ENCODE results near the gene AKAP13.
A peak's percentile ranks its signal among the peaks of the same experiment; 100 is the strongest.

Gene AKAP13

DNA sequence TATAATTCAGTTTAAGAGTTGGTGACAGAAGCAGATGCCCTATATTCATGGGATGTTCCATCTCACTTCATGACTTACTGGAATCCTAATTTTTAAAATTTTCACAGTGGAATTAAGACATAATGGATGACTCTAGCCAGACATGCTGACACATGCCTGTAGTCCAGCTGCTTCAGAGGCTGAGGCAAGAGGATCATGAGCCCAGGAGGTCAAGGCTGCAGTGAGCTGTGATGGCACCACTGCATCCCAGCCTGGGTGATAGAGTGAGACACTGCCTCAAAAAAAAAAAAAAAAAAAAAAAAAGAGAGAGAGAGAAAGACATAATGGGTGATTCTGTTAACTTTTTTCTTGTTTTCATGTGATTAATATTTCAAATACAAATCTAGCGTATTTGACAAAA, 290.8 kb downstream of the AKAP13 start:
- H3K4me3 ChIP-seq (ENCODE audit: low read depth, low read length): no peak overlapping the region
- TF ChIP-seq, protein P1, sequence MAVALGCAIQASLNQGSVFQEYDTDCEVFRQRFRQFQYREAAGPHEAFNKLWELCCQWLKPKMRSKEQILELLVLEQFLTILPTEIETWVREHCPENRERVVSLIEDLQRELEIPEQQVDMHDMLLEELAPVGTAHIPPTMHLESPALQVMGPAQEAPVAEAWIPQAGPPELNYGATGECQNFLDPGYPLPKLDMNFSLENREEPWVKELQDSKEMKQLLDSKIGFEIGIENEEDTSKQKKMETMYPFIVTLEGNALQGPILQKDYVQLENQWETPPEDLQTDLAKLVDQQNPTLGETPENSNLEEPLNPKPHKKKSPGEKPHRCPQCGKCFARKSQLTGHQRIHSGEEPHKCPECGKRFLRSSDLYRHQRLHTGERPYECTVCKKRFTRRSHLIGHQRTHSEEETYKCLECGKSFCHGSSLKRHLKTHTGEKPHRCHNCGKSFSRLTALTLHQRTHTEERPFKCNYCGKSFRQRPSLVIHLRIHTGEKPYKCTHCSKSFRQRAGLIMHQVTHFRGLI (tag by site-specific recombination; IDR thresholded peaks at IDR 0.05): no peak
- TF ChIP-seq FEZF1 (tag by site-specific recombination; IDR thresholded peaks at IDR 0.05) (no peak), ZNF133 (tag by site-specific recombination; IDR thresholded peaks at IDR 0.05) (no peak), ZNF138 (tag by site-specific recombination; IDR thresholded peaks at IDR 0.05; ENCODE audit: borderline replicate concordance) (no peak)
- TF ChIP-seq, protein P2, sequence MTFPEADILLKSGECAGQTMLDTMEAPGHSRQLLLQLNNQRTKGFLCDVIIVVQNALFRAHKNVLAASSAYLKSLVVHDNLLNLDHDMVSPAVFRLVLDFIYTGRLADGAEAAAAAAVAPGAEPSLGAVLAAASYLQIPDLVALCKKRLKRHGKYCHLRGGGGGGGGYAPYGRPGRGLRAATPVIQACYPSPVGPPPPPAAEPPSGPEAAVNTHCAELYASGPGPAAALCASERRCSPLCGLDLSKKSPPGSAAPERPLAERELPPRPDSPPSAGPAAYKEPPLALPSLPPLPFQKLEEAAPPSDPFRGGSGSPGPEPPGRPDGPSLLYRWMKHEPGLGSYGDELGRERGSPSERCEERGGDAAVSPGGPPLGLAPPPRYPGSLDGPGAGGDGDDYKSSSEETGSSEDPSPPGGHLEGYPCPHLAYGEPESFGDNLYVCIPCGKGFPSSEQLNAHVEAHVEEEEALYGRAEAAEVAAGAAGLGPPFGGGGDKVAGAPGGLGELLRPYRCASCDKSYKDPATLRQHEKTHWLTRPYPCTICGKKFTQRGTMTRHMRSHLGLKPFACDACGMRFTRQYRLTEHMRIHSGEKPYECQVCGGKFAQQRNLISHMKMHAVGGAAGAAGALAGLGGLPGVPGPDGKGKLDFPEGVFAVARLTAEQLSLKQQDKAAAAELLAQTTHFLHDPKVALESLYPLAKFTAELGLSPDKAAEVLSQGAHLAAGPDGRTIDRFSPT (tag by site-specific recombination; IDR thresholded peaks at IDR 0.05): no peak
- peaks cover 3% of the 10 kb centered on the region; the same call in 1 of the 2 replicates for H3K4me1 ChIP-seq (ENCODE audit: control insufficient read depth, insufficient read depth, low read length)
- POLR2A ChIA-PET: no interaction called here
- no peak overlapping the region for H3K27ac ChIP-seq (ENCODE audit: extremely low read depth, low read depth, low read length)
- H3K36me3 ChIP-seq (ENCODE audit: control insufficient read depth in 2 of 2, insufficient read depth in 1 of 2, low read length in 2 of 2): peaks cover 3 to 23% of the 10 kb centered on the region in 2 experiments; a peak in 2 of 3 replicates
- CTCF ChIA-PET: interaction anchor here (0.9 kb wide), 1 partner anchor 375 kb away, joined by 4 read pairs; no protein-coding TSS in a partner anchor
- H3K9me3 ChIP-seq (ENCODE audit: control insufficient read depth, insufficient read depth, low read depth, low read length): no peaks in the 10 kb centered on the region

- TF ChIP-seq ZNF623 (tag by site-specific recombination; IDR thresholded peaks at IDR 0.05) (no peak), ZNF473 (tag by site-specific recombination; IDR thresholded peaks at IDR 0.05) (no peak), ZBTB21 (tag by site-specific recombination; IDR thresholded peaks at IDR 0.05) (no peak), ZFP37 (tag by site-specific recombination; IDR thresholded peaks at IDR 0.05) (no peak), ZNF510 (tag by site-specific recombination; IDR thresholded peaks at IDR 0.05; ENCODE audit: insufficient replicate concordance) (no peak)
- H3K27ac ChIP-seq (ENCODE audit: extremely low read depth, low read depth, low read length): no peak overlapping the region
- peaks cover 0 to 27% of the 10 kb centered on the region in 2 experiments; a peak in 2 of 3 replicates for H3K36me3 ChIP-seq (ENCODE audit: control insufficient read depth in 2 of 2, insufficient read depth in 1 of 2, low read length in 2 of 2)
- H3K4me1 ChIP-seq (ENCODE audit: control insufficient read depth, insufficient read depth, low read length): peaks cover 3% of the 10 kb centered on the region; the same call in 1 of the 2 replicates
- H3K9me3 ChIP-seq (ENCODE audit: control insufficient read depth, insufficient read depth, low read depth, low read length): no peaks in the 10 kb centered on the region
- CTCF ChIA-PET: no interaction called here
- no peak overlapping the region for H3K4me3 ChIP-seq (ENCODE audit: low read depth, low read length)
- POLR2A ChIA-PET: no interaction called here
Observed at GRCh38 chr15:85672332-85673084, 292.1 kb downstream of the AKAP13 start.

- H3K9me3 ChIP-seq (ENCODE audit: control insufficient read depth, insufficient read depth, low read depth, low read length): no peaks in the 10 kb centered on the region
- no peaks in the 10 kb centered on the region for H3K4me1 ChIP-seq (ENCODE audit: control insufficient read depth, insufficient read depth, low read length)
- H3K27ac ChIP-seq (ENCODE audit: extremely low read depth, low read depth, low read length): no peak overlapping the region
- ChIA-PET CTCF (no interaction called here), POLR2A (no interaction called here)
- H3K4me3 ChIP-seq (ENCODE audit: low read depth, low read length): no peak overlapping the region
- no peak for TF ChIP-seq ZNF549 (tag by site-specific recombination; IDR thresholded peaks at IDR 0.05)
- peaks cover 0 to 27% of the 10 kb centered on the region in 2 experiments; a peak in 2 of 3 replicates for H3K36me3 ChIP-seq (ENCODE audit: control insufficient read depth in 2 of 2, insufficient read depth in 1 of 2, low read length in 2 of 2)
Observed at GRCh38 chr15:85673326-85673725, 292.9 kb downstream of the AKAP13 start.

- TF ChIP-seq ZSCAN16 (tag by site-specific recombination; IDR thresholded peaks at IDR 0.05) (no peak), ZBTB17 (tag by site-specific recombination; IDR thresholded peaks at IDR 0.05) (peak; percentile 18; the same call in 1 of the 2 replicates)
- Histone ChIP-seq H3K36me3 (ENCODE audit: control insufficient read depth in 2 of 2, insufficient read depth in 1 of 2, low read length in 2 of 2) (peaks cover 0 to 19% of the 10 kb centered on the region in 2 experiments; a peak in 2 of 3 replicates), H3K4me1 (ENCODE audit: control insufficient read depth, insufficient read depth, low read length) (no peaks in the 10 kb centered on the region), H3K27ac (ENCODE audit: extremely low read depth, low read depth, low read length) (no peak overlapping the region), H3K4me3 (ENCODE audit: low read depth, low read length) (no peak overlapping the region), H3K9me3 (ENCODE audit: control insufficient read depth, insufficient read depth, low read depth, low read length) (no peaks in the 10 kb centered on the region)
- ChIA-PET CTCF (interaction anchor here (1.0 kb wide), 1 partner anchor 12 kb away, joined by 3 read pairs; no protein-coding TSS in a partner anchor), POLR2A (no interaction called here)
Observed at GRCh38 chr15:85676342-85677098, 296.1 kb downstream of the AKAP13 start.

Measured in HEK293 (cell line).